Endothelial cell of umbilical vein (primary cell): ENCODE measurements around the gene ADAMTSL3.

Experiments used
- CTCF ChIP-seq, 2 donors: IDR thresholded peaks; 1 replicate in 1 of 2; 2 replicates in 1 of 2; pipeline ENCODE4 v1.5.1; 2011; ENCODE audit warnings: low read length in 2 of 2, mild to moderate bottlenecking in 2 of 2, moderate library complexity in 2 of 2, control low read depth in 1 of 2, inconsistent platforms in 1 of 2, low read depth in 1 of 2; ENCODE audit not compliant: insufficient read depth in 1 of 2; ENCODE audit errors: extremely low read depth in 1 of 2
- EZH2 ChIP-seq: IDR thresholded peaks from 2 replicates; pipeline ENCODE4 v1.6.1; 2012; ENCODE audit warnings: borderline replicate concordance, low read depth, mild to moderate bottlenecking, moderate library complexity, low read length, inconsistent platforms; ENCODE audit not compliant: severe bottlenecking
- MAX ChIP-seq: IDR thresholded peaks from 2 replicates; pipeline ENCODE4 v1.6.1; 2011; ENCODE audit not compliant: insufficient read depth, insufficient read length
- POLR2A ChIP-seq: IDR thresholded peaks from 2 replicates; pipeline ENCODE4 v1.6.1; 2012; ENCODE audit warnings: low read depth, mild to moderate bottlenecking, control low read depth, low read length
- POLR2AphosphoS5 ChIP-seq: IDR thresholded peaks from 2 replicates; pipeline ENCODE4 v1.6.1; 2012; ENCODE audit warnings: low read depth, mild to moderate bottlenecking, control low read depth, low read length, moderate library complexity; ENCODE audit not compliant: insufficient read depth

- TF ChIP-seq EZH2 (no peak), POLR2A (no peak), CTCF (IDR thresholded peaks at IDR 0.05; ENCODE audit: extremely low read depth in 1 of 2, insufficient read depth in 1 of 2, low read depth in 1 of 2, low read length in 2 of 2) (no peak), POLR2AphosphoS5 (no peak), MAX (no peak)
Measured at GRCh38 chr15:83612226-83612625, 41.7 kb upstream of the ADAMTSL3 start.
